Stimulated activated CD8-positive, alpha-beta memory T cell treated with anti-CD3 and anti-CD28 coated beads, Interleukin-2, amount 100 ng/mL, for 48 hours (primary cell): ENCODE measurements around the gene RPUSD1.
"Not testable (repeated sequence)": the region's sequence is repeated elsewhere in the genome, so short reads cannot be mapped to it uniquely, and the experiment has no call there.

Experiments used
- DNase-seq, 2 donors: peaks; one replicate each; pipeline ENCODE4 v3.0.0-alpha.2; 2020; ENCODE audit warnings: low read depth in 2 of 2

Gene RPUSD1

DNA sequence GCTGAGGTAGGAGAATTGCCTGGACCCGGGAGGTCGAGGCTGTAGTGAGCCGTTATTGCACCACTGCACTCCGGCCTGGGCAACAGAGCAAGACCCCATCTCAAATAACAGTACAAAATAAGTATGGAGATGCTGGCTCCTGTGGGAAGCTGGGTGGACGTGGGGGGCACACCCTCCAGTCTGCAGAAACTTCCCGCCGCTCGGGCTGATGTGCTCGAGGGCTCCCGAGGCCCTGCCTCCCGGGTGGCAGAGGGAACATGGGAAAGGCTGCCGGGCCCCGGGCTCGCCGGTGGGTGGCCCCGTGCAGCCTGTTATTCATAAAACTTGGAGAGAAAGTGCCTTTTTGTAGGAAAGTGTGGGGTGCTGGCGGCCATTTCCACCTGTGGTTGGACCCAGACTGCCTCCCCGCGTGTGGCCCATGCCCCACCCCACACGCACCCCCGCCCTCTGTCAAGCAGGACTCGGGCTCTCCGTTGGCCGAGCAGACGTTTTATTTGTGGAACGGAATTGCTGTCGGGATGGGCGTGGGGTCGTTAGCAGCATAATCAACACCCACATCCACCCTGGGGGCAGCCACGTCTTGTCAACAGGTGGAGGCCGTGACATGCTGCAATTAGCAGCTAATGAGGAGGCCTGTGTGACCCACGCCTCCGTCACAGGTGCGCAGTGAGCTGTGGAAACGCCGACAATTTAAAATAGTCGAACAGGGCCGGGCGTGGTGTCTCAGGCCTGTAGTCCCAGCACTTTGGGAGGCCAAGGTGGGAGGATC is 40.0 kb downstream of the RPUSD1 start:
- DNase-seq = no peak

DNA sequence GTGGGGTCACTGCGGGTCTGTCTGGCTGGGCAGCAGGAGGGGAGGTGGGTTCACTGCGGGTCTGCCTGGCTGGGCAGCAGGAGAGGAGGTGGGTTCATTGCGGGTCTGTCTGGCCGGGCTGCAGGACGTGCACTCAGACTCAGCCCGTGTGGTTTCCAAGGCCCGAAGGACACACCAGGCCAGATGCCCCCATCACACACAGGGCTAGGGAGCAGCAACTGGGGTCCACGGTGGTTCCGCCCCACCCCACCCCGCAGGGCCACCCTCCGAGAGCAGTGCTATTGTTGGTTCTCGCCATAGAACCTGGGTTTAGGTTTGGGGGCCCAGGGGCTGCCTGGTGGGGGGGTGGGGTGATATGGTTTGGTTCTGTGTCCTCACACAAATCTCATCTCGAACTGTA is 41.5 kb downstream of the RPUSD1 start:
- DNase-seq = no peak

DNA sequence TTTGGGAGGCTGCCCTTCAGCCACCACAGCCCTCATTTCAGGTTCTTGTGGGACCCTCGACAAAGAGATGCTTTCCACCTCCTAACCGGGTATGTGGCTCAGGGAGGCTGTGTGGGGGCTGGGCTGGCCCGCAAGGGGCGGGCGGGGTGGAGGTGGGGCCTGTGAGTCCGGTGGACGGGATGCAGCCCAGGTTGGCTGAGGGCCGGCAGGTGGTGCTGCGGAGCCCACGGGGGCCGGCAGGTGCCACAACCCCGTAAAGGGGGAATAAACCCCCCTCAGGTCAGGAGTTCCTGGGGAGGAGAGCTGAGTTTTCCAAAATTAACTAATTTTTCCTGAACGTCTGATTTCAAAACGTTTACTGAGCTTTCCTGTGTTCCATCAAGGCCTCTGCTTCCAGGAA is 42.4 kb downstream of the RPUSD1 start:
- DNase-seq = no peak

DNA sequence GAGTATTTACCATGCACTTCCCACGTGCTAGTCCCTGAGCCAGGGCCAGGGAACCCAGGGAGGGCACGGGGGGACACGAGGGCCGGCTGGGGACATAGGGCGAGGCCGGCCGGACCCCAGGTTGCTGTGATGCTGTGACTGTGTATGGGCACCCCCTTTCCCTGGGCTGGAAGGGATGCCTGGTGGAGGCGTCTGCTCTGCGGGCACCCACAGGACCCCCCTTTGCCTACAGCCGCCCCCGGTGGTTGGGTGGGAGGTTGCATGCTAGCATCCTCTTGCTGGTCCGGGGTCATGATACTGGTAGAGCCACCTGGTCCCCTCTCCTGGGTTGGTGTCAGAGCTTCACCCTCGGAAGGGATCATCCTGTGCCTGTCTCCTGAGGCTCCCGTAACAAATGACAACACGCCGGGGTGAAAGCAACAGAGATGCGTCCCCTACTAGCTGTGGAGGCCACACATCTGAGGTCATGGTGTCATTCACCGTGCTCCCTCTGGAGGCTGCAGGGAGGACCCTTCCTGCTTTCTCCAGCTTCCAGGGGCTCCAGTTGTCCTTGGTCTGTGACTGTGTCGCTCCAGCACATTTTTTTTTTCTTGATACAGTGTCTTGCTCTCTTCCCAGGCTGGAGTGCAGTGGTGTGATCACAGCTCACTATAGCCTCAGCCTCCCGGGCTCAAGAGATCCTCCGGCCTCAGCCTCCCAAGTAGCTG is 44.2 kb downstream of the RPUSD1 start:
- no peak for DNase-seq

DNA sequence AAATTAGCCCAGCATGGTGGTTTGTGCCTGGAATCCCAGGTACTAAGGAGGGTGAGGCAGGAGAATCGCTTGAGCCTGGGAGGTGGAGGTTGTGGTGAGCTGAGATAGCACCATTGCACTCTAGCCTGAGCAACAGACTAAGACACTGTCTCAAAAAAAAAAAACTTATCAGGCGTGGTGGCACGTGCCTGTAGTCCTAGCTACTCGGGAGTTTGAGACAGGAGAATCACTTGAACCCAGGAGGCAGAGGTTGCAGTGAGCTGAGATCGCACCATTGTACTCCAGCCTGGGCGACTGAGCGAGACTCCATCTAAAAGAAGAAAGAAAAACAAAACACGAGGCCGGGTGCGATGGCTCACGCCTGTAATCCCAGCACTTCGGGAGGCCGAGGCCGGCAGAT is 45.3 kb downstream of the RPUSD1 start:
- not testable (repeated sequence) for DNase-seq

DNA sequence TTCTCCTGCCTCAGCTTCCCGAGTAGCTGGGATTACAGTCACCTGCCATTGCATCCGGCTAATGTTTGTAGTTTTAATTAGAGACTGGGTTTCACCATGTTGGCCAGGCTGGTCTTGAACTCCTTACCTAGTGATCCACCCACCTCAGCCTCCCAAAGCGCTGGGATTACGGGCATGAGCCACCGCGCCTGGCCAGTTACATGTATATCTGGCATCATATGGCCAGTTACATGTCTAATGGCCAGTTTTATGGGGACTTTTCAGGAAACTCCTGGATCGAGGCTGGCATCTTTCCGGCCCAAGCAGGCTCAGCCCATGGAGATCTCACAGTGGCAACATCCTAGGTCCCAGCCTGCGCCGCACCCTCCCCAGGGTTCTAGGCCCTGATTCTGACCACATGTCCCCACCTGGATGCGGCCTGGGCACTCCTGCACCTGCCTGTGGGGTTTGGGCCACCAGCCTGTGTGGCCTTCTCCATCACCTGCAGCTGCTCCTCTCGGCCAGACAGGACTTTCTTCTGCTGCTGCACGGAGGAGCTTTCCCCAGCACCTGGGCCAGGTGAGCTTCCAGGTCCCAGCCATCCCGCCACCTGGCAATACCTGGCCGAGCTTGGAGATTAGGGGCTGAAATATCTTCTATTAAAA is 46.1 kb downstream of the RPUSD1 start:
- no peak for DNase-seq

DNA sequence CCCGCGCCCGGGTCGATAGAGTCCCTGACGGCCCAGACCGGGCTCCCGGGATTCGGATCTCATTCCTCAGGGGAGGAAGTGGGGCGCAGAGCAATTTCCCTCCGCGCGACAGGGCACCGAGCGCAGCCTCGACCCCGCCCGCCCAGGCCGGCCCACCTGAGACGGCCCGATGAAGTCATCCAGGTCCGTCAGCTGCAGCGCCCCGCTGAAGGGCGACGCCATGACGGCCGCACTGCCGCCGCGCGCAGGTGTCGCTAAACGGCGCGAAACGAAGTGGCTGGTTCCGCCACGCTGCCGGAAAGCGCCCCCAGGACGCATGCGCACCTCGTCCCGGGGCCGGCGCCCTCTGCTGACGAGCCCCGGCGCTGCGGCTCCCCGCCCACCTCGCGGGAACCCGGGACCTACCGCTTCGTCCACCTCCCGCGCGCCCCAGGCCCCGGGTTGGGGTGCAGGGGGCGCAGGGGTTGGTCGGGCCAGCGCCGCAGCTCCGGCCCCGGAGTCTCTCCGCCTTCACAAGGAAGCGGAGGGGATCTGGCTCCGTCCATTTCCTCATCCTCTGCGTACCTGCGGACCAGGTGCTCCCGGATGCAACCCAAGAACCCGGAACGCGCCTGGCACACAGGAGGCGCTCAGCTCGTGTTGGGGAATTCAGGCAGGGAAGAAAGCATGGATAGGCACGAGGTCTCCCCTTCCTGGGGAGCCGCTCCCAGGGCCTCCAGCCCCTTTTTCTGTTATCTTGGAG is 47.2 kb downstream of the RPUSD1 start, which contains the start of gene CIAO3:
TSS of gene CIAO3 (minus strand) at position 234 of the 742 bp plus-strand sequence. CDS start at position 222, 12 bp downstream.
- DNase-seq = peak; percentile 87 to 90

DNA sequence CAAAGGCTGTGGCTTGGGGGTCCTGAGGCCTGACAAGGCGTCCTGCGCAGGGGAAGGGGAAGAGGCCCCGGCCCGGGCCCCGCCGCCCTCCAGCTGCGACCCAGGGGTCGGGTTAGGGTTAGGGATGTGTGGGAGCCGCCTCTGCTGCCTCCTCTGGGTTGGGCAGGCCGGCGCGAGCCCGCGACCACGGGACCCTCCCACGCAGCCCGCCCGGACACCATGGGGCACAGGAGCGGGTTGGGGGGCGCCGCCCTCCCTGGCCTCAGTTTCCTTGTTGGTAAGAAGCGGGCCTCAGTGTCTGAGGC is 47.8 kb downstream of the RPUSD1 start:
- DNase-seq = no peak

DNA sequence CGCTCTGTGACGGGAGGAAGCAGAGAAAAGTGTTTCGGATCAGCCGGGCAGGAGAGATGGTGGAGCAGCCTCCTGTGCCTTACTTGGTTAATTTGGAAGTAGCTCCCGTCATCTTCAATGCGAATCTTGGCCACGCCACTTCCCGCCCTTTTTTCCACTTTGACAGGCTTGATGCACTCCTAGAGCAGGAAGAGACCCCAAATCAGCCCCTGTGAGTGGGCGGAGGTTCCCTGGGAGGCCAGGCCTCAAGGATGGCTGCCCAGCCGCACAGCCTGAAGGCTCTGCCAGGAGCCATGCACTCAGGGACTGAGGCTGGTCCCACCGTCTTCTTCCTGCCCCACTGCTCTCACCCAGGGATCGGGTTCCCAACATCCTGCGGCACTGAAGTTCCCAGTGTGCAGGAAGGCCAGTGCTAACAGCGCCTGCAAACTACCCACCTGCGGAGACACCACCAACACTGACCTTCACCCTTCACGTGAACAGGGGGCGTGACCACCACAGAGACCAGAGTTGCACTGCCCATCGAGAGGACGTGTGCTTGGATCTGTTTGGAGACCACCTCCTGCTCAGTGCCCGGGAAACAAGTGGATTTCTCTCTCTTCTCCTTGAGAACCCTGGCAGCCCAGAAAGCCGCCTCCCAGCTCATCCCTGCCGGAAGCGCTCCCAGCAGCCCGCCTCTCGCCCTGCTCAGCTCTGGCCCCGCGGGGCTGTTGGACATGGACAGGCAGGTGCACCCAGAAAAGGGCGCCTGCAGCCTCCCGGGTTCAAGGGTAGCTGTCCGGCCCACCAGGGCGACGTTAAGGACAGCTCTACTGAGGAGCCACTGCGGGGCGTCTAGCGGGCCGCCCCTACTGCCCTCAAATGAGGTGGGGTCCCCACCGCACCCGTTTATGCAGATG is 48.4 kb downstream of the RPUSD1 start:
- DNase-seq = no peak

DNA sequence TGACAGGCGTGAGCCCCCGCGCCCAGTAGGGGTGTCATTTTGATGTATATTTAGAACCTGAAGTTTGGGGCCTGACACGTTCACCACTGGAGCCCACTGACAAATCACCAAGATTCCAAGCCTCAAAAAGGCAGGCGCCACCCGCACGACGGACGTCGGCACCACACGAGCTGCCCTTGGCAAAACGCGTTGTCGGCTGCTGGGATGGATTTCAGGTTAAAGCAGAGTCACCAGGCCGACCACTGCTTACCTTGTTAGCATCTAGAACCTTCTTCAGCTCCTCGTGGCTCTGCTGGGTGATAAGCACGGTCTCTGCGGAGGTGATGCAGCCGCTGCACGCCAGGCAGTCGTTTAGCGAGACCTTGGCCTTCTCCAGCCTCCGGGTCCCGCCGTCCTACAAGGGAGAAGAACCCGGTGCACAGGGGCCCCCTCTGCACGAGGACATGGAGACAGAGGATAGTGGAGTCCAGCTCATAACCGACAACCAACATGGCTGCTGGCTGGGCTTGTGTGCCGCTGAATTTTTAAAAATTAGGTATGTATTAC is 51.2 kb downstream of the RPUSD1 start:
- DNase-seq = no peak

DNA sequence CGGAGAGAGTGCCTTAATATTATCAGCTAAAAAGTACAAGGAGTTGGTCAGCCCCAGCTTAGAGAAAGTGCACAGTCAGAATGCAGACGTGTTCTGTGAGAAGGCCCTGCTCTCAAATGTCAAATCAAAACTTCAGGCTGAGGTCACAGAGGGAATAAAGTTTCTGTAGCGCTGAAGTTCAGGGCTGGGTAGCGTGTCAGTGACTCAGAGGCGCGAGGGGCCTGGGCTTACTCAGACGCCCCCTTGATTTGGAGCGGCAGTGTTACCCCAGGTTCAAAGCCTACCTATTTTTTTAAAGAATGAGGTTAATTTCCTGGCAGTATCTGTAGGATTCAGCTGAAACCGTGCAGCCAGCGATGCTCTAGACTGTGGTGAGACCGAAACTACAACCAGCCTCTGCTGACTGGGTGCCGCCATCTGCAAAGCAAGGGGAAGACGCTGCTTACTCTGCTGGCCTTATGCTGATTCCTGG is 52.2 kb downstream of the RPUSD1 start:
- DNase-seq = peak in 1 of 2 donors; percentile 72

DNA sequence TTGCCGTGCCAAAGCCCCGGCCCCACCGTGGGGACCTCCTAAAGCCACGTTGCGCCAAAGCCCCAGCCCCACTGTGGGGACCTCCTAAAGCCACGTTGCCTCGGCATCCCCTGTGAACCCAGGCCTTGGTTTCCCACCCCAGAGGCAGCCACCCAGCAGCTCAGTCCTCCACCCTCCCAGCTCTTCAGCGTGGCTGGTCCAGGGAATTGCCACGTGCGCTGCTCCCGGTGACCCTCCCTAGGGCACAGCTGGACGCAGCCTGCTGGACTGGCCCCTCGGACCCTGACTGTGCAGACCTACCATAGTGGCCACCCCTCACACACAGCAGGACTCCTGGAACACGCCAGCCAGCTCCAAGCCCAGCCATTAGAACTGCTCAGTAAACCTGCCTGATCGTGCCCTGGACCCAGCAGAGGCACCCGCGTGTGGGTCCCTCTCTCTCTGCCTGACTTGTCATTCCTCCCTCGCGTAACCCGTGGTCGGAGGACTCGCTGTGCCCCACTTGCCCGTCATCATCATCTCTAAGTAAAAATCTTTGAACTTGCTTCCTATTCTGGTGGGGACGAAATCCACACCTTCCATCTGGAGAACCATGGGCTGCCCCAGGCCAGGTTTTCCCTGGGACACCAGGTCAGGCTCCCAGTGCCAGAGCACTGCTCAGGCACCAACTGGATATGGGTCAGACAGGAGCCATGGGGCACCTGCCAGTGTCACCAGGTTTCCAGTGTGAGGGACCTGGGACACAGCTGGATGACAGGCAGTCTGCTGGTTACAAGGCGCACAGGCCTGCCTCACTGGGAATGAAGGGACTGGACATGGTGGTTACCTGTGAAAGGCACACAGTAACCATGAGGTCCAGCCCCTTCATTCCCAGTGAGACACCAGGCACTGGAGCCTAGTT is 53.0 kb downstream of the RPUSD1 start:
- no peak for DNase-seq
